ENCODE results near the gene CIITA.

Gene CIITA

GRCh38 chr16:10906482-10906881 is 29.5 kb downstream of the CIITA start:
- TF ChIP-seq, protein P1, sequence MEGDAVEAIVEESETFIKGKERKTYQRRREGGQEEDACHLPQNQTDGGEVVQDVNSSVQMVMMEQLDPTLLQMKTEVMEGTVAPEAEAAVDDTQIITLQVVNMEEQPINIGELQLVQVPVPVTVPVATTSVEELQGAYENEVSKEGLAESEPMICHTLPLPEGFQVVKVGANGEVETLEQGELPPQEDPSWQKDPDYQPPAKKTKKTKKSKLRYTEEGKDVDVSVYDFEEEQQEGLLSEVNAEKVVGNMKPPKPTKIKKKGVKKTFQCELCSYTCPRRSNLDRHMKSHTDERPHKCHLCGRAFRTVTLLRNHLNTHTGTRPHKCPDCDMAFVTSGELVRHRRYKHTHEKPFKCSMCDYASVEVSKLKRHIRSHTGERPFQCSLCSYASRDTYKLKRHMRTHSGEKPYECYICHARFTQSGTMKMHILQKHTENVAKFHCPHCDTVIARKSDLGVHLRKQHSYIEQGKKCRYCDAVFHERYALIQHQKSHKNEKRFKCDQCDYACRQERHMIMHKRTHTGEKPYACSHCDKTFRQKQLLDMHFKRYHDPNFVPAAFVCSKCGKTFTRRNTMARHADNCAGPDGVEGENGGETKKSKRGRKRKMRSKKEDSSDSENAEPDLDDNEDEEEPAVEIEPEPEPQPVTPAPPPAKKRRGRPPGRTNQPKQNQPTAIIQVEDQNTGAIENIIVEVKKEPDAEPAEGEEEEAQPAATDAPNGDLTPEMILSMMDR (IDR thresholded peaks at IDR 0.05; ENCODE audit: low read depth, low read length), result no peak
- no peak overlapping the region for H3K4me3 ChIP-seq (replicated peaks in 1 of 2; ENCODE audit: low read depth in 2 of 2, low read length in 2 of 2)
- no peak for DNase-seq (ENCODE audit: low read depth in 2 of 2)

DNA sequence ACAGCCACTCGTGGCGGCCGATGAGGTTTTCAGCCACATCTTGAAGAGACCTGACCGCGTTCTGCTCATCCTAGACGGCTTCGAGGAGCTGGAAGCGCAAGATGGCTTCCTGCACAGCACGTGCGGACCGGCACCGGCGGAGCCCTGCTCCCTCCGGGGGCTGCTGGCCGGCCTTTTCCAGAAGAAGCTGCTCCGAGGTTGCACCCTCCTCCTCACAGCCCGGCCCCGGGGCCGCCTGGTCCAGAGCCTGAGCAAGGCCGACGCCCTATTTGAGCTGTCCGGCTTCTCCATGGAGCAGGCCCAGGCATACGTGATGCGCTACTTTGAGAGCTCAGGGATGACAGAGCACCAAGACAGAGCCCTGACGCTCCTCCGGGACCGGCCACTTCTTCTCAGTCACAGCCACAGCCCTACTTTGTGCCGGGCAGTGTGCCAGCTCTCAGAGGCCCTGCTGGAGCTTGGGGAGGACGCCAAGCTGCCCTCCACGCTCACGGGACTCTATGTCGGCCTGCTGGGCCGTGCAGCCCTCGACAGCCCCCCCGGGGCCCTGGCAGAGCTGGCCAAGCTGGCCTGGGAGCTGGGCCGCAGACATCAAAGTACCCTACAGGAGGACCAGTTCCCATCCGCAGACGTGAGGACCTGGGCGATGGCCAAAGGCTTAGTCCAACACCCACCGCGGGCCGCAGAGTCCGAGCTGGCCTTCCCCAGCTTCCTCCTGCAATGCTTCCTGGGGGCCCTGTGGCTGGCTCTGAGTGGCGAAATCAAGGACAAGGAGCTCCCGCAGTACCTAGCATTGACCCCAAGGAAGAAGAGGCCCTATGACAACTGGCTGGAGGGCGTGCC is 30.1 kb downstream of the CIITA start:
- TF ChIP-seq, protein P1 (IDR thresholded peaks at IDR 0.05; ENCODE audit: low read depth, low read length), result no peak
- no peak overlapping the region for H3K4me3 ChIP-seq (replicated peaks in 1 of 2; ENCODE audit: low read depth in 2 of 2, low read length in 2 of 2)
- no peak for DNase-seq (ENCODE audit: low read depth in 2 of 2)

DNA sequence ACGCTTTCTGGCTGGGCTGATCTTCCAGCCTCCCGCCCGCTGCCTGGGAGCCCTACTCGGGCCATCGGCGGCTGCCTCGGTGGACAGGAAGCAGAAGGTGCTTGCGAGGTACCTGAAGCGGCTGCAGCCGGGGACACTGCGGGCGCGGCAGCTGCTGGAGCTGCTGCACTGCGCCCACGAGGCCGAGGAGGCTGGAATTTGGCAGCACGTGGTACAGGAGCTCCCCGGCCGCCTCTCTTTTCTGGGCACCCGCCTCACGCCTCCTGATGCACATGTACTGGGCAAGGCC is 30.7 kb downstream of the CIITA start:
- DNase-seq (ENCODE audit: low read depth in 2 of 2), result no peak
- TF ChIP-seq, protein P1 (IDR thresholded peaks at IDR 0.05; ENCODE audit: low read depth, low read length), result no peak

DNA sequence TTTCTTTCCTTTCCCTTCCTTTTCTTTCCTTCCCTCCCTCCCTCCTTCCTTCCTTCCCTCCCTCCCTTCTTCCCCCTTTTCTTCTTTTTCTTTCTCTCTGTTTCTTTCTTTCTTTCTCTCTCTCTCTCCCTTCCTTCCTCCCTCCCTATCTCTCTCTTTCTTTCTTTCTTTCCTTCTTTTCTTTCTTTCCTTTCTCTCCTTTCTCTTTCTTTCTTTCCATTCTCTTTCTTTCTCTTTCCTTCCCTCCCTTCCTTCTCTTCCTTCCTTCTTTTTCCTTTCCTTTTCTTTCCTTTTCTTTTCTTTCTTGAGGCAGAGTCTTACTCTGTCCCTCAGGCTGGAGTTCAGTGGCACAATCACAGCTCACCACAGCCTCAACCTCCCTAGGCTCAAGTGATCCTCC is 34.3 kb downstream of the CIITA start:
- TF ChIP-seq, protein P1 (IDR thresholded peaks at IDR 0.05; ENCODE audit: low read depth, low read length), result no peak
- H3K4me3 ChIP-seq (replicated peaks in 1 of 2; ENCODE audit: low read depth in 2 of 2, low read length in 2 of 2), result no peak overlapping the region
- DNase-seq (ENCODE audit: low read depth in 2 of 2), result no peak

More for the DNA sequence above, 30.7 kb downstream of the CIITA start:
- H3K4me3 ChIP-seq (replicated peaks in 1 of 2; ENCODE audit: low read depth in 2 of 2, low read length in 2 of 2), result no peak overlapping the region

DNA sequence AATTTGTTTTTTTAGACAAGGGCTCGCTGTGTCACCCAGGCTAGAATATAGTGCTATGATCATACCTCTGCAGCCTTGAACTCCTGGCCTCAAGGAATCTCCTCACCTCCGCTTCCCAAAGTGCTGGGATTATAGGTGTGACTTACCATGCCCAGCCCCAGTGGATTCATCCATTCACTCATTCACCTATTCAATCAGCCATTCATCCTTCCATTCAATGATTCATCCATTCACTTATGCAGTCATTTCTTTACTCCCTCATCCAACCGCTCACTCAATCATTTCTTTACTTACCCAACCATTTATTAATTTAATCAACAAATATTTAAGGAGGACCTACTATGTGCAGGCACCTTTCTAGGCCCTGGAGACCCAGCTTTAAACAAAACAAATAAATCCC is 39.5 kb downstream of the CIITA start:
- DNase-seq (ENCODE audit: low read depth in 2 of 2), result no peak
- TF ChIP-seq, protein P1 (IDR thresholded peaks at IDR 0.05; ENCODE audit: low read depth, low read length), result no peak
- H3K4me3 ChIP-seq (replicated peaks in 1 of 2; ENCODE audit: low read depth in 2 of 2, low read length in 2 of 2), result no peak overlapping the region

DNA sequence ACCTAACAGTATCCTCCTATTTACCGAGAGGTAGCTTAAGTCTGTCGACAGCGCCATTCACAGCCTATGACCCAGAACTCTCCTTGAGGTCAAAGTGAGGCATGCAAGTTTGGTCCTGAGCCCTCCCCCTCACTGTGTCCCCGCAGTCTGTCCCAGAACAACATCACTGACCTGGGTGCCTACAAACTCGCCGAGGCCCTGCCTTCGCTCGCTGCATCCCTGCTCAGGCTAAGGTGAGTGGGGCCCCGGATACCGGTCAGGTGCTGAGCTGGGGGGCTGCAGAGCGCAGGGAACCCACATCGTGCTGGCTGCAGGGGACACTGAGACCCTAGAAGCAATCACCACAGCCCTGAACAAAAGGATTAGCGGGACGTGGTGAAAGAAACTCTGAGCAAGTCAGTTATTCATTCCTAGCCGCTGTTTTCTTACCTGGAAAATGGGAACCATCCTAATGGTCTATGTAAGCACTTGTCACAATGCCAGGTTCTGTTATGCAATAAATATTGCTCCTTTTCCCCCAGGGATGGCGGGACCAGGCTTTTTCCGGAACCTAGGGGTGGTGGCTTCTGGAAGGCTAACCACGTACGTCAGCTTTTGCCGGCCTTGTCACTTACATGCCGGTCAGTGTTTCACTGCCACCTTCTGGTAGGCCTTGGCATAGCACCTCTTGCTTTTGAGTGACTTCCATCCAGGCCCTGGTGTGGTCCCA is 41.4 kb downstream of the CIITA start:
- peak; percentile 97 to 98 for DNase-seq (ENCODE audit: low read depth in 2 of 2)
- H3K4me3 ChIP-seq (replicated peaks in 1 of 2; ENCODE audit: low read depth in 2 of 2, low read length in 2 of 2), result no peak overlapping the region
- TF ChIP-seq, protein P1 (IDR thresholded peaks at IDR 0.05; ENCODE audit: low read depth, low read length), result peak; percentile 99

Data from cardiac fibroblast (primary cell).